A549 (cell line): ENCODE data around the gene NXT1. TPM values are rescaled to one million over a fixed set of nuclear protein-coding genes. Genes with fewer than 3 reads are reported as not detected.

Source experiments
- ATAC-seq, 2 experiments: fragments of 200-7000 bp in 1 of 2; fragments of >200 bp in 1 of 2; cut with Nextera tagmentation in 1 of 2; cut with Tn5 transposase in 1 of 2; 3 replicates each; pipeline versions ENCODE4 v1.8.0 to v1.9.1; 2018 to 2020; ENCODE audit warnings: mild to moderate bottlenecking in 1 of 2, moderate library complexity in 1 of 2
- CTCF ChIA-PET: fragments of 300-600 bp; sonication (Branson Sonifier 250); formaldehyde crosslinking; extraction: SDS; loops from one replicate; lab custom pipeline; 2021; ENCODE audit warnings: antibody characterized with exemption, inconsistent platforms; lab: Yijun Ruan, JAX
- POLR2A ChIA-PET: fragments of 350-600 bp; formaldehyde crosslinking; extraction: SDS; loops from one replicate; lab custom pipeline; 2021; ENCODE audit warnings: antibody characterized with exemption, inconsistent platforms; lab: Yijun Ruan, JAX
- DNase-seq, 2 experiments: peaks; one replicate each; pipeline versions ENCODE4 v3.0.0 to v3.0.0-alpha.2; 2011 to 2016; ENCODE audit warnings: low read depth in 1 of 2, low spot score in 1 of 2
- FAIRE-seq: peaks from 2 replicates; lab custom pipeline; 2011; peaks lifted over from hg19 to GRCh38; lab: Jason Lieb, UNC
- H3K27ac ChIP-seq, 2 experiments: fragments of >200 bp; sonication (Bioruptor Twin); formaldehyde crosslinking; 3 replicates each; pipeline ENCODE4 v1.5.1; 2016 to 2017
- H3K4me1 ChIP-seq: fragments of >200 bp; sonication (Bioruptor Twin); formaldehyde crosslinking; 3 replicates; pipeline ENCODE4 v1.6.1; 2016
- H3K4me2 ChIP-seq: fragments of >200 bp; sonication (Bioruptor Twin); formaldehyde crosslinking; 3 replicates; pipeline ENCODE4 v1.6.1; 2016
- H3K4me3 ChIP-seq: fragments of >200 bp; sonication (Bioruptor Twin); formaldehyde crosslinking; 3 replicates; pipeline ENCODE4 v1.5.1; 2016
- H3K9me3 ChIP-seq: fragments of >200 bp; sonication (Bioruptor Twin); formaldehyde crosslinking; 3 replicates; pipeline ENCODE4 v1.6.1; 2016
- RCOR1 ChIP-seq: fragments of 150-350 bp; IDR thresholded peaks from 2 replicates; pipeline ENCODE4 v1.6.1; 2014; ENCODE audit warnings: antibody characterized with exemption, low read length, low read depth
- WGBS: methylation state at CpG from one replicate; pipeline ENCODE4 v1.1.6; 2017; ENCODE audit errors: missing lambda C conversion rate; 5-methylcytosine and 5-hydroxymethylcytosine counted together
- polyA plus RNA-seq, 4 experiments: library from polyadenylated mRNA; depleted of rRNA in 3 of 4; stranded (reverse); fragments of >200 nt; fragmentation: RNase III in 1 of 4; extraction: RNeasy Plus Mini Kit Qiagen cat#74134 plus additional on column Dnase treatment in 1 of 4; gene quantifications; 2 replicates in 3 of 4; 3 replicates in 1 of 4; pipeline ENCODE4 v1.2.3, GENCODE V29; 2011 to 2017
- small RNA-seq, 6 experiments: library from RNA; depleted of rRNA; stranded (forward); fragments of <200 nt; gene quantifications; one replicate each; pipeline ENCODE3, GENCODE V24; 2012

The NXT1 gene
- polyA plus RNA-seq, 2 of the 4 experiments (the other 2 are of a cell fraction) = 45.1 to 71.8 TPM

GRCh38 chr20:23404196-23404595 lies 53.6 kb downstream of the NXT1 start:
- ChIA-PET CTCF (interaction anchor here (0.6 to 1.9 kb wide), 8 partner anchors 10 to 38 kb away, joined by 3 to 6 read pairs (median 4); no protein-coding TSS in a partner anchor), POLR2A (no interaction called here)
- Histone ChIP-seq H3K4me3 (no peak overlapping the region), H3K4me2 (no peak overlapping the region), H3K9me3 (no peaks in the 10 kb centered on the region), H3K27ac (no peak overlapping the region)
- peak; percentile 64 to 65; a peak in 3 of 6 replicates for ATAC-seq
- WGBS = 73% methylated on average over 3 of the region's 3 CpGs
- TF ChIP-seq RCOR1 = no peak
- TF ChIP-seq, all 56 proteins: peak for 0
- no peaks in the 10 kb centered on the region for H3K4me1 ChIP-seq
- DNase-seq = no peak
- FAIRE-seq = no peak

Small RNA genes lying within 50 kb of the gene (small RNA-seq; reads per million reads assigned to genes)
- gene RNA5SP479 = 0 reads per million in 6 experiments

Other genes with a start within 250 kb of the NXT1 start
- 24.7 and 33.4 TPM in 2 replicates for gene GZF1, start 11.4 kb downstream of the NXT1 start, polyA plus RNA-seq (2011; rRNA removed)
- 13.2 to 16.1 TPM (median 15.6 TPM) in 3 replicates for gene GZF1, start 11.4 kb downstream of the NXT1 start, polyA plus RNA-seq (2017; fragmentation: RNase III; extraction: RNeasy Plus Mini Kit Qiagen cat#74134 plus additional on column Dnase treatment)
- gene NAPB, start 70.7 kb downstream of the NXT1 start, polyA plus RNA-seq (2011; rRNA removed) = 8.2 and 12.7 TPM in 2 replicates
- 5.7 to 6.6 TPM (median 6.2 TPM) in 3 replicates for gene NAPB, start 70.7 kb downstream of the NXT1 start, polyA plus RNA-seq (2017; fragmentation: RNase III; extraction: RNeasy Plus Mini Kit Qiagen cat#74134 plus additional on column Dnase treatment)
- gene CSTL1, start 88.9 kb downstream of the NXT1 start, polyA plus RNA-seq (2011; rRNA removed) = not detected in 2 replicates
- gene CSTL1, start 88.9 kb downstream of the NXT1 start, polyA plus RNA-seq (2017; fragmentation: RNase III; extraction: RNeasy Plus Mini Kit Qiagen cat#74134 plus additional on column Dnase treatment) = not detected in 3 replicates
- gene CST11, start 102.1 kb downstream of the NXT1 start, polyA plus RNA-seq (2011; rRNA removed) = not detected in 2 replicates
- not detected in 3 replicates for gene CST11, start 102.1 kb downstream of the NXT1 start, polyA plus RNA-seq (2017; fragmentation: RNase III; extraction: RNeasy Plus Mini Kit Qiagen cat#74134 plus additional on column Dnase treatment)
- gene CST8, start 140.3 kb downstream of the NXT1 start, polyA plus RNA-seq (2011; rRNA removed) = not detected in 2 replicates
- gene CST8, start 140.3 kb downstream of the NXT1 start, polyA plus RNA-seq (2017; fragmentation: RNase III; extraction: RNeasy Plus Mini Kit Qiagen cat#74134 plus additional on column Dnase treatment) = not detected in 3 replicates
- not detected in 2 replicates for gene CST9L, start 217.7 kb downstream of the NXT1 start, polyA plus RNA-seq (2011; rRNA removed)
- not detected in 3 replicates for gene CST9L, start 217.7 kb downstream of the NXT1 start, polyA plus RNA-seq (2017; fragmentation: RNase III; extraction: RNeasy Plus Mini Kit Qiagen cat#74134 plus additional on column Dnase treatment)